GM21717 (cell line): ENCODE measurements around the gene CHST3.

ENCODE experiments used
- ATAC-seq: cut with Tn5 transposase; IDR thresholded peaks from one replicate; pipeline ENCODE4 v1.9.1; 2021; ENCODE audit warnings: mild to moderate bottlenecking, moderate library complexity; ENCODE audit not compliant: unreplicated experiment

CHST3 gene

GRCh38 chr10:72009051-72009424, 44.8 kb downstream of the CHST3 start:
- ATAC-seq = no peak

- no peak for ATAC-seq
Observed at GRCh38 chr10:72009425-72010081, 45.4 kb downstream of the CHST3 start.

GRCh38 chr10:72010234-72010973, 46.2 kb downstream of the CHST3 start:
- ATAC-seq = no peak

GRCh38 chr10:72011016-72011415, 46.8 kb downstream of the CHST3 start:
- ATAC-seq = no peak

DNA sequence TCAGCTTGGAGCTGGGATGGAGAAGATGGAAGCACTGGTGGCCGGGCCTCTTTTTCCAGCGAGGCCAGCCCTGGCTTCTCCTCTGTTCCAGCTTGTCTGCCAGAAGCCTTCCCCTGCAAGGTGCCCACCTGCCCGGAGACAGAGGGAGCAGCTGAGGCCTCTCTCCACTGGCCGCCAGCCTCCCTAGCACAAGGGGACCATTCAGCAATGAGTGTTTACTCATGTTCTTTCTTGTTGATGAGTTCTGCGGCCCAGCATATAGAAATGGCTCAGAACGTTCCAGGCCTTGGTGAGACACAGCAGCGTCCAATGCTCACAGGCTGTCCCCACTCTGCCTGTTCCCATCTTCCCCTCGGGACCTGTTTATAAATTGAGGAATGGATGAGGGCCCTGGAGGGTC, 47.3 kb downstream of the CHST3 start:
- ATAC-seq = no peak

- ATAC-seq = no peak
Observed at GRCh38 chr10:72011976-72012512, 47.8 kb downstream of the CHST3 start.

GRCh38 chr10:72012796-72013195, 48.6 kb downstream of the CHST3 start:
- no peak for ATAC-seq

GRCh38 chr10:72013202-72013945, 49.2 kb downstream of the CHST3 start:
- no peak for ATAC-seq

GRCh38 chr10:72014197-72014596, 50.0 kb downstream of the CHST3 start:
- no peak for ATAC-seq

GRCh38 chr10:72014785-72015480, 50.7 kb downstream of the CHST3 start:
- ATAC-seq = no peak

DNA sequence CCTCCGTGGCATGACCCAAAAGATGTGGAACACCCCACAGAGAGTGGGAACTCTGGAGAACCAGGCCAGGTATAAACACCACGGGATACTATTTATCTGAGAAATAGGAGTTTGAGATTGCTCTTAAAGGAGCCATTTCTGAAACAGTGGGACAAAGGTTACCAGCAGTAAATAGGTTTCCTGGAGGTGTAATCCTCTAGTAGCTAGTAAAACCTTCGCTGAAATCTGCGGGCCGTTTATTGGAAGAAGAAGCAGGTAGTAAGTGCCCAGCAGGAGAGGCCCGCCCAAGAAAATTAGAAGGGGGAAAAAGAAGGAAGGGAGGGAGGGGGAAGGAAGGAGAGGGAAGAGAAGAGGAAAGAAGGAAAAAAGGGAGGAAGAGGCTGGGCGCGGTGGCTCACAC, 51.6 kb downstream of the CHST3 start:
- no peak for ATAC-seq

DNA sequence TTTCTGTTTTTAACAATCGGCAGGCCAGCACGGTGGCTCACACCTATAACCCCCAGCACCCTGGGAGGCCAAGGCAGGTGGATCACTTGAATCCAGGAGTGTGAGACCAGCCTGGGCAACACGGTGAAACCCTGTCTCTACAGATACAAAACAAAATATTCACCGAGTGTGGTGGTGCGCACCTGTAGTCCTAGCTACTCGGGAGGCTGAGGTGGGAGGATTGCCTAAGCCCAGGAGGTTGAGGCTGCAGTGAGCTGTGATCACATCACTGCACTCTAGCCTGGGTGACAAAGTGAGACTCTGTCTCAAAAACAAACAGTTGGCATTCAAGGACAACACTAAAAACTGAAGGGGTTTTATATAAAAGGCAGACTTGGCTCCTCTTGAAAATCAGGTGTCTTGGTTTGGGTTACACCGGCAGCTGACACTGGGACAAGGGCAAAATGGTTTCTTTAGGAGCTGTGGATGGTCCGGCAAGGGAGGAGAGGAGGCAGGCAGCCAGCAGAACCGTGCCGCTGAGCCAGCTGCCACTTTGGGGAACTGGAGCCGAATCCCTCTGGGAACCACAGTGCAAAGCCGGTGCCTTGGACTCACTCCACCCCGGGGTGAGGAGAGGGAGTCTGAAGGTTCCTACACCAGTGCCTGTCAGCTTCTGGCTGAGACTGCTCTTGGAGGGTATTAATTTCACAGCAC, 52.6 kb downstream of the CHST3 start:
- no peak for ATAC-seq

GRCh38 chr10:72019085-72019876, 55.1 kb downstream of the CHST3 start:
- no peak for ATAC-seq

- ATAC-seq = no peak
Observed at GRCh38 chr10:72020914-72021809, 57.0 kb downstream of the CHST3 start.

DNA sequence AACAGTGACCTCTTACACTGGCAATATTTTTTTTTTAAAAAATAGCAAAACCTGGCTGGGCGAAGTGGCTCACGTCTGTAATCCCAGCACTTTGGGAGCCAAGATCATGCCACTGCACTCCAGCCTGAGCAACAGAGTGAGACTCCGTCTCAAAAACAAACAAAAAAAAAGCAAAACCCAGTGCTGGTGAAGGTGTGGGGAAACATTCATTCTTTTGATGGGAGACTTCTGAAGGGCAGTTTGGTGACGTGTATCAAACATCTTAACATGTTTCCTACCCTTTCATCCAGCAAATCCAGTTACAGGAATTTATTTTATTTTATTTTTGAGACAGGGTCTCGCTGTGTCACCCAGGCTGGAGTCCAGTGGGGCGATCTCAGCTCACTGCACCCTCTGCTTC, 58.0 kb downstream of the CHST3 start:
- no peak for ATAC-seq

DNA sequence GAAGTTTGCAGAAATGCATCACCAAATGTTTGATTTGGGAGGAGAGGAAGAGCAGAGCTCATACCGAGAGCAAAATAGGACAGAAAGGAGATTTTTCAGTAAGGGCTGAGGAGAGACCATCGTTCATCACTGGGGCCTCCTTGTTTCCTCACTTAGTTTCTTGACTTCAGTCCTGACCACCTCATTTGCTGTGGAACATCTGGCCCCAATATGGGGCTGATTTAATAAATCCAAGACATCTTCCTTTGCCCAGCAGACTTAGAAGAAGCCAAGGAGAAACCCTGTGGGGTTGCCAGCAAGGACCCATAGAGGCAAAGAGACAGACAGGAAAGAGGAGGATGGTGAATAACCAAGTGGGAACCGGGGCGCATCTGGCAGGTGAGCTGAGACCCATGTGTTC, 60.4 kb downstream of the CHST3 start:
- ATAC-seq = no peak

- no peak for ATAC-seq
Observed at GRCh38 chr10:72025400-72025799, 61.2 kb downstream of the CHST3 start.

GRCh38 chr10:72025832-72026231, 61.6 kb downstream of the CHST3 start:
- no peak for ATAC-seq
